Loucy (cell line): ENCODE results near the gene CLEC18A.

Experiments
- H2AFZ ChIP-seq: fragments of 200-600 bp; sonication (generic); 2 replicates; pipeline ENCODE4 v1.6.0; 2016; ENCODE audit warnings: antibody characterized with exemption, mild to moderate bottlenecking, low read length, moderate library complexity
- H3F3A ChIP-seq: fragments of 200-600 bp; 2 replicates; pipeline ENCODE4 v1.6.0; 2016; ENCODE audit warnings: antibody characterized with exemption, low read depth, mild to moderate bottlenecking
- H3K27me3 ChIP-seq: fragments of 200-600 bp; sonication (generic); 2 replicates; pipeline ENCODE4 v1.6.1; 2014; ENCODE audit warnings: low read length, mild to moderate bottlenecking; ENCODE audit not compliant: insufficient read depth, poor library complexity, severe bottlenecking
- H3K36me3 ChIP-seq: fragments of 200-600 bp; sonication (generic); 2 replicates; pipeline ENCODE4 v1.6.1; 2016; ENCODE audit warnings: low read length; ENCODE audit not compliant: insufficient read depth
- H3K4me1 ChIP-seq: fragments of 200-600 bp; sonication (generic); 2 replicates; pipeline ENCODE4 v1.5.1; 2014; ENCODE audit warnings: low read length, mild to moderate bottlenecking; ENCODE audit not compliant: insufficient read depth, poor library complexity, severe bottlenecking
- H3K4me2 ChIP-seq: fragments of 200-600 bp; sonication (generic); 2 replicates; pipeline ENCODE4 v1.6.0; 2014; ENCODE audit warnings: antibody characterized with exemption, low read length, low read depth, mild to moderate bottlenecking; ENCODE audit not compliant: poor library complexity, severe bottlenecking
- H3K4me3 ChIP-seq: fragments of 200-600 bp; sonication (generic); 2 replicates; pipeline ENCODE4 v1.5.1; 2014; ENCODE audit warnings: low read length, mild to moderate bottlenecking, mixed read lengths; ENCODE audit not compliant: poor library complexity, severe bottlenecking
- H3K79me2 ChIP-seq: fragments of 200-600 bp; sonication (generic); 2 replicates; pipeline ENCODE4 v1.6.1; 2014; ENCODE audit warnings: low read length; ENCODE audit not compliant: insufficient read depth
- H3K9ac ChIP-seq: fragments of 200-600 bp; sonication (generic); 2 replicates; pipeline ENCODE4 v1.6.0; 2014; ENCODE audit warnings: mild to moderate bottlenecking, low read depth, low read length, moderate library complexity; ENCODE audit not compliant: poor library complexity, severe bottlenecking
- H3K9me2 ChIP-seq: fragments of 200-600 bp; sonication (generic); replicated peaks from 2 replicates; pipeline ENCODE4 v1.6.1; 2016; ENCODE audit warnings: low read depth, low read length, mixed read lengths
- H3K9me3 ChIP-seq: fragments of 200-600 bp; sonication (generic); 2 replicates; pipeline ENCODE4 v1.6.1; 2014; ENCODE audit warnings: mild to moderate bottlenecking, antibody characterized with exemption, low read length, low read depth; ENCODE audit not compliant: insufficient read depth
- H4K20me1 ChIP-seq: fragments of 200-600 bp; sonication (generic); 2 replicates; pipeline ENCODE4 v1.6.0; 2014; ENCODE audit warnings: antibody characterized with exemption, low read length, mild to moderate bottlenecking; ENCODE audit not compliant: insufficient read depth, poor library complexity, severe bottlenecking
- EZH2phosphoT487 ChIP-seq: fragments of 200-600 bp; IDR thresholded peaks from 2 replicates; pipeline ENCODE4 v1.6.1; 2018; ENCODE audit warnings: antibody characterized with exemption, mild to moderate bottlenecking, moderate library complexity, borderline replicate concordance
- TF ChIP-seq, protein P1 (sequence below): fragments of 200-600 bp; sonication (generic); conservative IDR thresholded peaks from 2 replicates; pipeline ENCODE4 v1.5.1; 2014; ENCODE audit warnings: mild to moderate bottlenecking, antibody characterized with exemption, low read length

The CLEC18A gene

DNA sequence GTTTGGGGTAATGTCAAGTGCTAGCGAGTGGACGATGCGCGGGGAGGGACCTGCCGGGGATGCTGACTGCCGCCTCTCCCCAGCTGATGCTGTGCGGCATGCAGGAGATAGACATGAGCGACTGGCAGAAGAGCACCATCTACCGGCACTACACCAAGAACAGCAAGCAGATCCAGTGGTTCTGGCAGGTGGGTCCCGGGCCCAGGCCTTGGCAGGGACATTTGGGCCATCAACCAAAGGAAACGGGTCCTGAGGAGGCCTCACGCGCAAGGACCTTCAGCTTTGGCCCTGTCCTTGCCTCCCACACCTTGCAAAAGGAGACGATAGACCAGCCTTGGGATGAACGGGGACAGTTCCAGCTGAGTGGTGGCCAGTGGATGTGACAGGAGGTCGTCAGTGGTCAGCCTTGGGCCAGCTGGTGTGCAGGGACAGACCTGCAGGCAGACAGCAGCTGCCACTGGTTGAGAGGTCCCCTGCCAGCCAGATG is 13.6 kb upstream of the CLEC18A start:
- TF ChIP-seq, protein P1, sequence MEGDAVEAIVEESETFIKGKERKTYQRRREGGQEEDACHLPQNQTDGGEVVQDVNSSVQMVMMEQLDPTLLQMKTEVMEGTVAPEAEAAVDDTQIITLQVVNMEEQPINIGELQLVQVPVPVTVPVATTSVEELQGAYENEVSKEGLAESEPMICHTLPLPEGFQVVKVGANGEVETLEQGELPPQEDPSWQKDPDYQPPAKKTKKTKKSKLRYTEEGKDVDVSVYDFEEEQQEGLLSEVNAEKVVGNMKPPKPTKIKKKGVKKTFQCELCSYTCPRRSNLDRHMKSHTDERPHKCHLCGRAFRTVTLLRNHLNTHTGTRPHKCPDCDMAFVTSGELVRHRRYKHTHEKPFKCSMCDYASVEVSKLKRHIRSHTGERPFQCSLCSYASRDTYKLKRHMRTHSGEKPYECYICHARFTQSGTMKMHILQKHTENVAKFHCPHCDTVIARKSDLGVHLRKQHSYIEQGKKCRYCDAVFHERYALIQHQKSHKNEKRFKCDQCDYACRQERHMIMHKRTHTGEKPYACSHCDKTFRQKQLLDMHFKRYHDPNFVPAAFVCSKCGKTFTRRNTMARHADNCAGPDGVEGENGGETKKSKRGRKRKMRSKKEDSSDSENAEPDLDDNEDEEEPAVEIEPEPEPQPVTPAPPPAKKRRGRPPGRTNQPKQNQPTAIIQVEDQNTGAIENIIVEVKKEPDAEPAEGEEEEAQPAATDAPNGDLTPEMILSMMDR = no peak
- no peak for TF ChIP-seq EZH2phosphoT487
- Histone ChIP-seq H3K9me2 (no peaks in the 10 kb centered on the region), H3K36me3 (peaks cover 5% of the 10 kb centered on the region; the same call in 1 of the 2 replicates), H3K4me3 (no peak overlapping the region), H3K27me3 (no peaks in the 10 kb centered on the region), H3K4me2 (no peak overlapping the region), H2AFZ (no peak overlapping the region), H3K9ac (no peak overlapping the region), H3K79me2 (no peaks in the 10 kb centered on the region), H4K20me1 (no peaks in the 10 kb centered on the region), H3K9me3 (no peaks in the 10 kb centered on the region), H3F3A (no peaks in the 10 kb centered on the region), H3K4me1 (peaks cover 3% of the 10 kb centered on the region)

DNA sequence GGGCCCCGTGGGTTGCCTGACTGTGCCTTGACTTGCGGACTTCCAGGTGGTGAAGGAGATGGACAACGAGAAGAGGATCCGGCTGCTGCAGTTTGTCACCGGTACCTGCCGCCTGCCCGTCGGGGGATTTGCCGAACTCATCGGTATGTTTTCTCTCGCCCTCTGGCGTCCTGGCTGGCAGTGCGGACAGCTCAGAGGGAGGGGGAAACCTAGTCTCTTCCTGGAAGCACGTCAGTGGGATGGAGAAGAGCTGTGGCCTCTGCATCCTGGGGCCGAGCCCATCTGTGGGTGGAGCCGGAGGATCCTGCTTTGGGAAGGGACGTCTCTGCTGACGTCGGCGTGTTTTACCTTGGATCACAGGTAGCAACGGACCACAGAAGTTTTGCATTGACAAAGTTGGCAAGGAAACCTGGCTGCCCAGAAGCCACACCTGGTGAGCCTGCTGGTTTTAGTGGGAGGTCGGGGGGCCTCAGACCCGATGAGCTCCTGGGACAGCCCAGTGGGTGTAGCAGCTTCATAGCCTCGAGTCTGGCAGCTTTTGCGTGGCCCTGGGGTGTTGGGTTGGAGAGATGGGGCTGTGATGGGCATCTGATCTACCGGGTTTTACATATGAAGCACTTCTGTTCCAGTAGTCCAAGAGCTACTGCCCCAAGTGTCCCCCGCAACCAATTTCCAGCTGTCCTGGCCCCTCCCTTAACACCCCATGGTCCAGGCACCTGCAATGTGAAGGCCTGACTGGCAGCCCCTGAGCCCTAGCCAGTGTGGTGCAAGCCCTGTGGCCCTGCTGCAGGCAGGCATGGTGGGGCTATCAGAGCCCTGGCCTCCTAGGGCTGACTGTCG is 11.9 kb upstream of the CLEC18A start:
- no peaks in the 10 kb centered on the region for H3K4me1 ChIP-seq
- H3K4me3 ChIP-seq = no peak overlapping the region
- H2AFZ ChIP-seq = no peak overlapping the region
- H3K9me2 ChIP-seq = no peaks in the 10 kb centered on the region
- no peak for TF ChIP-seq EZH2phosphoT487
- H3K9ac ChIP-seq = no peak overlapping the region
- H3K79me2 ChIP-seq = no peaks in the 10 kb centered on the region
- H3K27me3 ChIP-seq = no peaks in the 10 kb centered on the region
- H4K20me1 ChIP-seq = no peaks in the 10 kb centered on the region
- peaks cover 5% of the 10 kb centered on the region; the same call in 1 of the 2 replicates for H3K36me3 ChIP-seq
- H3F3A ChIP-seq = no peaks in the 10 kb centered on the region
- no peaks in the 10 kb centered on the region for H3K9me3 ChIP-seq
- H3K4me2 ChIP-seq = no peak overlapping the region

DNA sequence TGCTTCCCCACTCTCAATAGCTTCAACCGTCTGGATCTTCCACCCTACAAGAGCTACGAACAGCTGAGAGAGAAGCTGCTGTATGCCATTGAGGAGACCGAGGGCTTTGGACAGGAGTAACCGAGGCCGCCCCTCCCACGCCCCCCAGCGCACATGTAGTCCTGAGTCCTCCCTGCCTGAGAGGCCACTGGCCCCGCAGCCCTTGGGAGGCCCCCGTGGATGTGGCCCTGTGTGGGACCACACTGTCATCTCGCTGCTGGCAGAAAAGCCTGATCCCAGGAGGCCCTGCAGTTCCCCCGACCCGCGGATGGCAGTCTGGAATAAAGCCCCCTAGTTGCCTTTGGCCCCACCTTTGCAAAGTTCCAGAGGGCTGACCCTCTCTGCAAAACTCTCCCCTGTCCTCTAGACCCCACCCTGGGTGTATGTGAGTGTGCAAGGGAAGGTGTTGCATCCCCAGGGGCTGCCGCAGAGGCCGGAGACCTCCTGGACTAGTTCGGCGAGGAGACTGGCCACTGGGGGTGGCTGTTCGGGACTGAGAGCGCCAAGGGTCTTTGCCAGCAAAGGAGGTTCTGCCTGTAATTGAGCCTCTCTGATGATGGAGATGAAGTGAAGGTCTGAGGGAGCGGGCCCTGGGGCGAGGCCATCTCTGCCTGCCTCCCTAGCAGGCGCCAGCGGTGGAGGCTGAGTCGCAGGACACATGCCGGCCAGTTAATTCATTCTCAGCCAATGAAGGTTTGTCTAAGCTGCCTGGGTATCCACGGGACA is 11.1 kb upstream of the CLEC18A start:
- Histone ChIP-seq H3K79me2 (no peaks in the 10 kb centered on the region), H2AFZ (no peak overlapping the region), H3F3A (no peaks in the 10 kb centered on the region), H4K20me1 (no peaks in the 10 kb centered on the region), H3K9me3 (no peaks in the 10 kb centered on the region), H3K27me3 (no peaks in the 10 kb centered on the region), H3K9ac (no peak overlapping the region), H3K9me2 (no peaks in the 10 kb centered on the region), H3K4me3 (no peak overlapping the region), H3K36me3 (peaks cover 5% of the 10 kb centered on the region; the same call in 1 of the 2 replicates), H3K4me1 (no peaks in the 10 kb centered on the region), H3K4me2 (no peak overlapping the region)
- no peak for TF ChIP-seq EZH2phosphoT487
- TF ChIP-seq, protein P1 = no peak
